GM12875 (cell line): ENCODE measurements around the gene DPH7.
"Not testable (repeated sequence)": the region's sequence is repeated elsewhere in the genome, so short reads cannot be mapped to it uniquely, and the experiment has no call there.

Experiments
- H3K4me3 ChIP-seq: one replicate; pipeline ENCODE4 v1.5.1; 2011; ENCODE audit warnings: low read depth, low read length, control low read depth
- TF ChIP-seq, protein P1 (sequence below): IDR thresholded peaks from 2 replicates; pipeline ENCODE4 v1.5.1; 2011; ENCODE audit warnings: low read depth, mild to moderate bottlenecking, control low read depth, inconsistent platforms, low read length, moderate library complexity, borderline replicate concordance; ENCODE audit not compliant: insufficient read depth

DPH7 gene

DNA sequence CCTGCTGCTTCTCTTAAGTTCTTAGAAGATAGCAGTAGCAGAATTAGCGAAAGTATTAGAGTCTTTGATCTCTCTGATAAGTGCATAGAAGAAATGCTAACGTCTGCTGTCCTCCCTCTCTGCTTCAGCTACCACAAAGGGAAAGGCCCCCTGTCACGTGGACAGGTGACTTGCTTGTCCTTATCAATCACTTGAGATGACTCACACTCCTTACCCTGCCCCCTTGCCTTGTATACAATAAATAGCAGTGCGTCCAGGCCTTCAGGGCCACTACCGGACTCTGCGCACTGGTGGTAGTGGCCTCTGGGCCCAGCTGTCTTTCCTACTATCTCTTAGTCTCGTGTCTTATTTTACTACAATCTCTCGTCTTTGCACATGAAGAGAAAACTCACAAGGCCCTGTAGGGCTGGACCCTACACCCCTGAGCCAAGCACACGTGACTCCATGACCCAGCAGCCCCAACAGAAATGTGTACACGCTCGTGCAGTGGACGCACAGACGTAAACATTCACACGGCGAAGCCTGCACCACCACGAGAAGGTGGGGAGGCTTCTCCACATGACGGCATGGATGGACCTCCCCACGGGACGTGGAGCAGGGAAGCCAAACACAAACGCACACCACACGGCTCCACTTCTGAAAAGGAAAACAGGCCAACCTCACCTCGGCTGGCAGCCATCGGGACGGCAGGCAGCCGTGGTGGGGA, 66.8 kb downstream of the DPH7 start:
- TF ChIP-seq, protein P1, sequence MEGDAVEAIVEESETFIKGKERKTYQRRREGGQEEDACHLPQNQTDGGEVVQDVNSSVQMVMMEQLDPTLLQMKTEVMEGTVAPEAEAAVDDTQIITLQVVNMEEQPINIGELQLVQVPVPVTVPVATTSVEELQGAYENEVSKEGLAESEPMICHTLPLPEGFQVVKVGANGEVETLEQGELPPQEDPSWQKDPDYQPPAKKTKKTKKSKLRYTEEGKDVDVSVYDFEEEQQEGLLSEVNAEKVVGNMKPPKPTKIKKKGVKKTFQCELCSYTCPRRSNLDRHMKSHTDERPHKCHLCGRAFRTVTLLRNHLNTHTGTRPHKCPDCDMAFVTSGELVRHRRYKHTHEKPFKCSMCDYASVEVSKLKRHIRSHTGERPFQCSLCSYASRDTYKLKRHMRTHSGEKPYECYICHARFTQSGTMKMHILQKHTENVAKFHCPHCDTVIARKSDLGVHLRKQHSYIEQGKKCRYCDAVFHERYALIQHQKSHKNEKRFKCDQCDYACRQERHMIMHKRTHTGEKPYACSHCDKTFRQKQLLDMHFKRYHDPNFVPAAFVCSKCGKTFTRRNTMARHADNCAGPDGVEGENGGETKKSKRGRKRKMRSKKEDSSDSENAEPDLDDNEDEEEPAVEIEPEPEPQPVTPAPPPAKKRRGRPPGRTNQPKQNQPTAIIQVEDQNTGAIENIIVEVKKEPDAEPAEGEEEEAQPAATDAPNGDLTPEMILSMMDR: no peak

DNA sequence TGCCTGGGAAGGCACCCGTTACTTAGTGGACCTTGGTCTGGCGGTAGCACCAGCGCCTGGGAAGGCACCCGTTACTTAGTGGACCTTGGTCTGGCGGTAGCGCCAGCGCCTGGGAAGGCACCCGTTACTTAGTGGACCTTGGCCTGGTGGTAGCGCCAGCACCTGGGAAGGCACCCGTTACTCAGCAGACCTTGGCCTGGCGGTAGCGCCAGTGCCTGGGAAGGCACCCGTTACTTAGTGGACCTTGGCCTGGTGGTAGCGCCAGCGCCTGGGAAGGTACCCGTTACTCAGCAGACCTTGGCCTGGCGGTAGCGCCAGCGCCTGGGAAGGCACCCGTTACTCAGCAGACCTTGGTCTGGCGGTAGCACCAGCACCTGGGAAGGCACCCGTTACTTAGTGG, 67.6 kb downstream of the DPH7 start:
- not testable (repeated sequence) for H3K4me3 ChIP-seq

More for the DNA sequence above, 66.8 kb downstream of the DPH7 start:
- H3K4me3 ChIP-seq: no peak overlapping the region

DNA sequence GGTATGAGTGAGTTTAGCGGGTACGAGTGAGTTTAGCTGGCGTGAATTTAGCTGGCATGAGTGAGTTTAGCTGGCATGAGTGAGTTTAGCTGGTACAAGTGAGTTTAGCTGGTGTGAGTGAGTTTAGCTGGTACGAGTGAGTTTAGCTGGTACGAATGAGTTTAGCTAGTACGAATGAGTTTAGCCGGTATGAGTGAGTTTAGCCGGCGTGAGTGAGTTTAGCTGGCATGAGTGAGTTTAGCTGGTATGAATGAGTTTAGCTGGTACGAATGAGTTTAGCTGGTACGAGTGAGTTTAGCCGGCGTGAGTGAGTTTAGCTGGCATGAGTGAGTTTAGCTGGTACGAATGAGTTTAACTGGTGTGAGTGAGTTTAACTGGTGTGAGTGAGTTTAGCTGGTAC, 69.5 kb downstream of the DPH7 start:
- TF ChIP-seq, protein P1: no peak
- no peak overlapping the region for H3K4me3 ChIP-seq

DNA sequence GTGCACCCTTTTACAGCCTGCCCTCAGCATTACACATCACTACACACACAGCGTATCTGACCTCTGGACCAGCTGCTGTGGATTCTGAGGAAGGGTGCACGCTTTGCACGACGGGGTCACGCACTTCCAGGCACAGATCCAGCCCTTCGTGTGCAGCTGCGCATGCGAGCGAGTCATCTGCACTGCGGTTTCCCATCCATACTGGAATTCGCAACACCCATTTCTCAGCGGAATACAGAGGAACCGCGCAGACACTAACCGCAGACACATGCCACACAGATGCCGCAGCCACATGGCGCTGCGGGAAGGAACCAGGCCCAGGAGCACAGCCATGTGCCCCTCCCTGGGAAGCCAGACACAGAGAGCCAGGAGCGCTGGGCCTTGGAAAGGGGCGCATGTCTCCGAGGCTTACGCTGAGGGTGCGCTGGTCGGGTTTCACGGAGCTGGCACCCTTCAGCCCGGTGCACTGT, 72.0 kb downstream of the DPH7 start:
- H3K4me3 ChIP-seq: no peak overlapping the region
- TF ChIP-seq, protein P1: no peak

DNA sequence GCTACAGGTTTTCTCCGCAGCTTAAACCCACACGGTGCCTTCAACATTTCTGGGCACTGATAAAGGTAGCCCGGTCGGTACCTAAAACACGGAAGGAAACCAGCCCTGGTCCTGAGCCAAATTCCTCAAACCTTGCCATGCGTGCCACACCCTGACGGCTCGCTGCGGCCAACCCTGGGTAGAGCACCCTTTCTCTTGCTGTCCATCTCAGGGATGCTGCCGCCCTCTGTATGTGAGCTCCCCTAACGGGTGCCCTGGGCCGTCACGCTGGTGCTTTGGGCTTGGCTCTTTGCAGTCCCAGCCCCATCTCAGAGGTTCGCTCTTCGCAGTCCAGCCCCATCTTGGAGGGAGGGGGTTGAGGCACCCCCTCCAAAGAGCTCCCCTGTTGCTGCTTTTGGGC, 72.5 kb downstream of the DPH7 start:
- TF ChIP-seq, protein P1: no peak
- no peak overlapping the region for H3K4me3 ChIP-seq

DNA sequence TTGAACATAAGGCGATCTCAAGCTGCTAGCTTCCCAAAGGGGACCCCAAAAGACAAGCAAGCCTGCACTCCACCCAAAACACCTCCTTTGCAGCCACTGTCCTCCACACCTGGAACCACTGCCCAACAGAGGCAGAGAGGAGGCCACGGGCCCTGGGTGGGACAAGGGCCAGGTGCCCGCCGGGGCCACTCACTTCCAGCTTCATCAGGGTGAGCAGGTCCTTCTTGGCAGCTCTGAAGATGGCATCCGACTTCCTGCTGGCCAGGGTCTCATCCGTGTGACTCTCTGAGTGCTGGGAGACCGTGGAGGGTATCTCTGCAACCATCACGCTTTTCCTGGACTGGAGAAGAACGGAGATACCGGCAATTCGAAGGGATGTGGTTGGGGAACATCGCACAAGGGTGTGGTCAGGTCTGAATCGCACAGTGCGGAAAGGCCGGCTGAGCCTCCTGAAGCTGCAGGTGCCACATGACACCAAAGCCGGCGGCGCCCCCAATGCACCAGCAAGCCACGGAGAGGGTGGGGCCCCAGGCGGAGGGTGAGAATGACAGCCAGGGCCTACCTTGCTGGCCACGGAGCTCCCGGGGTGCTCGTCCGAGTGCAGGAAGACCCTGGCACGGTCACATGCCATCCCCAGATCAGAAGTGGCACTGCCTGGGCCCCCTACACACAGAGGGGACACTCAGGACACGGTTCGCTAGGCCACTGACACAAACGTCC, 73.1 kb downstream of the DPH7 start:
- TF ChIP-seq, protein P1: no peak
- no peak overlapping the region for H3K4me3 ChIP-seq
